ENCODE results near the gene COL5A1.

Gene COL5A1

GRCh38 chr9:134834217-134834956 lies 192.8 kb downstream of the COL5A1 start:
- no peaks in the 10 kb centered on the region for H3K27me3 Mint-ChIP-seq (ENCODE audit: low read depth)
- TF ChIP-seq, protein P1, sequence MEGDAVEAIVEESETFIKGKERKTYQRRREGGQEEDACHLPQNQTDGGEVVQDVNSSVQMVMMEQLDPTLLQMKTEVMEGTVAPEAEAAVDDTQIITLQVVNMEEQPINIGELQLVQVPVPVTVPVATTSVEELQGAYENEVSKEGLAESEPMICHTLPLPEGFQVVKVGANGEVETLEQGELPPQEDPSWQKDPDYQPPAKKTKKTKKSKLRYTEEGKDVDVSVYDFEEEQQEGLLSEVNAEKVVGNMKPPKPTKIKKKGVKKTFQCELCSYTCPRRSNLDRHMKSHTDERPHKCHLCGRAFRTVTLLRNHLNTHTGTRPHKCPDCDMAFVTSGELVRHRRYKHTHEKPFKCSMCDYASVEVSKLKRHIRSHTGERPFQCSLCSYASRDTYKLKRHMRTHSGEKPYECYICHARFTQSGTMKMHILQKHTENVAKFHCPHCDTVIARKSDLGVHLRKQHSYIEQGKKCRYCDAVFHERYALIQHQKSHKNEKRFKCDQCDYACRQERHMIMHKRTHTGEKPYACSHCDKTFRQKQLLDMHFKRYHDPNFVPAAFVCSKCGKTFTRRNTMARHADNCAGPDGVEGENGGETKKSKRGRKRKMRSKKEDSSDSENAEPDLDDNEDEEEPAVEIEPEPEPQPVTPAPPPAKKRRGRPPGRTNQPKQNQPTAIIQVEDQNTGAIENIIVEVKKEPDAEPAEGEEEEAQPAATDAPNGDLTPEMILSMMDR (IDR thresholded peaks at IDR 0.05; ENCODE audit: unreplicated experiment in 3 of 3): no peak
- H3K4me1 Mint-ChIP-seq: no peaks in the 10 kb centered on the region
- H3K9me3 Mint-ChIP-seq: no peaks in the 10 kb centered on the region
- no peak overlapping the region for H3K27ac Mint-ChIP-seq
- no peak overlapping the region for H3K4me3 Mint-ChIP-seq
- peaks cover 7% of the 10 kb centered on the region for H3K36me3 Mint-ChIP-seq (ENCODE audit: low read depth)

DNA sequence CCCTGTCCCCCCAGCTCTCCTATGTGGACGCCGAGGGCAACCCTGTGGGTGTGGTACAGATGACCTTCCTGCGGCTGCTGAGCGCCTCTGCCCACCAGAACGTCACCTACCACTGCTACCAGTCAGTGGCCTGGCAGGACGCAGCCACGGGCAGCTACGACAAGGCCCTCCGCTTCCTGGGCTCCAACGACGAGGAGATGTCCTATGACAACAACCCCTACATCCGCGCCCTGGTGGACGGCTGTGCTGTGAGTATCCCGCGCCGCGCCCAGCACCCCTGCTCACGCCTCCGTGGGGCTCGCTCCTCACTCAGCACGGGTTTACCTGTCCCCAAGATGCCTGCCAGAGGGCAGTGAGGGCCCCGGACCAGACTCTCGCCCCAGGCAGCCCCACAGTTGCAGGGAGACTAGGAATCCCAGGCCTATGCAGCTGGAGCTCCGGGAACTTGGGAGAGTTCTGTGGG lies 193.4 kb downstream of the COL5A1 start:
- peaks cover 7% of the 10 kb centered on the region for H3K36me3 Mint-ChIP-seq (ENCODE audit: low read depth)
- H3K27me3 Mint-ChIP-seq (ENCODE audit: low read depth): no peaks in the 10 kb centered on the region
- H3K4me3 Mint-ChIP-seq: no peak overlapping the region
- no peaks in the 10 kb centered on the region for H3K4me1 Mint-ChIP-seq
- no peak overlapping the region for H3K27ac Mint-ChIP-seq
- H3K9me3 Mint-ChIP-seq: no peaks in the 10 kb centered on the region
- TF ChIP-seq, protein P1 (IDR thresholded peaks at IDR 0.05; ENCODE audit: unreplicated experiment in 3 of 3): no peak

DNA sequence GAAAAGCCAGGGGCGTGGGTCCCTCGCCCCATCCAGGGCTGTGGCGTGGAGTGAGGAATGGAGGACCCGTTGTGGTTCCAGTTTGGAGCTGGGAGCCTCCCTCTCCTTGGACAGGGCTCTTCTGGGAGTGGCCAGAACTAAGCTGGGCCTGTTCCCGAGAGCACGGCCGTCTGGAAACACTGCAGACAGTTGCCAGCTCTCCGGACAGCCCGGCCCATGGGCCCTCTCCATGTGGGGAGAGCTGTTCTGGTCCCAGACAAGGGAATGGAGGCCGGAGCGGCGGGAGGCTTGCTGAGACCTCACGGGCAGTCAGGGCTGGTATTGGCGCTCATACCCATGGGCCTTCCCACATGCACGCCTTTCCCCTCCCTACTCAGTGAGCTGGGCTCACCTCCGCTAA lies 193.8 kb downstream of the COL5A1 start:
- H3K36me3 Mint-ChIP-seq (ENCODE audit: low read depth): peaks cover 7% of the 10 kb centered on the region
- H3K27me3 Mint-ChIP-seq (ENCODE audit: low read depth): no peaks in the 10 kb centered on the region
- no peak overlapping the region for H3K27ac Mint-ChIP-seq
- no peaks in the 10 kb centered on the region for H3K9me3 Mint-ChIP-seq
- no peak overlapping the region for H3K4me3 Mint-ChIP-seq
- TF ChIP-seq, protein P1 (IDR thresholded peaks at IDR 0.05; ENCODE audit: unreplicated experiment in 3 of 3): no peak
- no peaks in the 10 kb centered on the region for H3K4me1 Mint-ChIP-seq

GRCh38 chr9:134835987-134836386 lies 194.4 kb downstream of the COL5A1 start:
- Mint-ChIP-seq H3K4me1 (no peaks in the 10 kb centered on the region), H3K27me3 (ENCODE audit: low read depth) (no peaks in the 10 kb centered on the region), H3K36me3 (ENCODE audit: low read depth) (peaks cover 7% of the 10 kb centered on the region), H3K9me3 (no peaks in the 10 kb centered on the region), H3K27ac (no peak overlapping the region), H3K4me3 (no peak overlapping the region)
- TF ChIP-seq, protein P1 (IDR thresholded peaks at IDR 0.05; ENCODE audit: unreplicated experiment in 3 of 3): no peak

- TF ChIP-seq, protein P1 (IDR thresholded peaks at IDR 0.05; ENCODE audit: unreplicated experiment in 3 of 3): no peak
- Mint-ChIP-seq H3K9me3 (no peaks in the 10 kb centered on the region), H3K4me3 (no peak overlapping the region), H3K27me3 (ENCODE audit: low read depth) (no peaks in the 10 kb centered on the region), H3K4me1 (no peaks in the 10 kb centered on the region), H3K27ac (no peak overlapping the region), H3K36me3 (ENCODE audit: low read depth) (peaks cover 7% of the 10 kb centered on the region)
Observed at GRCh38 chr9:134836406-134836970, 194.9 kb downstream of the COL5A1 start.

DNA sequence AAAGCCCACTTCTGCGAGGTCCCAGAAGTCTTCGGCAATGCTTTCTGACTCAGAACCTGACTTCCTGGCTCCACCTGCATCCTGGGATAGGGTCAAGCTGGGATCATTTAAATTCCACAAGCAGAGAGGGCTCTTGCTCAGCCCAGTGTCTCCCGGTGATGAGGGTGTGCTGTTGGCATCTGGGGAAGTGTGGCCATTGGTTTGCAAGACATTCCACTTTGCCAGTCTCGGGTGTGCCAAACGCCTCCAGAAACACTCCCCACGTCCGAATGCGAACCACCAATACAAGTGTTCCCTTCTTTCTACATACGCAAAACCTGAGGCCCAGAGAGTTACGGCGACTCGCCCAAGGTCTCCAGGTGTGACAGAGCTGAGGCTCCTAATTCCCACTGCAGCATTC lies 195.9 kb downstream of the COL5A1 start:
- Mint-ChIP-seq H3K27me3 (ENCODE audit: low read depth) (no peaks in the 10 kb centered on the region), H3K36me3 (ENCODE audit: low read depth) (peaks cover 8% of the 10 kb centered on the region)

More for the DNA sequence above, 195.9 kb downstream of the COL5A1 start:
- Mint-ChIP-seq H3K4me1 (no peaks in the 10 kb centered on the region), H3K27ac (no peak overlapping the region), H3K4me3 (no peak overlapping the region), H3K9me3 (no peaks in the 10 kb centered on the region)
- TF ChIP-seq, protein P1 (IDR thresholded peaks at IDR 0.05; ENCODE audit: unreplicated experiment in 3 of 3): no peak

Data from nephron (organoid).